ENCODE data around the gene AAMP.
"Not testable (repeated sequence)": the region's sequence is repeated elsewhere in the genome, so short reads cannot be mapped to it uniquely, and the experiment has no call there.

AAMP gene

DNA sequence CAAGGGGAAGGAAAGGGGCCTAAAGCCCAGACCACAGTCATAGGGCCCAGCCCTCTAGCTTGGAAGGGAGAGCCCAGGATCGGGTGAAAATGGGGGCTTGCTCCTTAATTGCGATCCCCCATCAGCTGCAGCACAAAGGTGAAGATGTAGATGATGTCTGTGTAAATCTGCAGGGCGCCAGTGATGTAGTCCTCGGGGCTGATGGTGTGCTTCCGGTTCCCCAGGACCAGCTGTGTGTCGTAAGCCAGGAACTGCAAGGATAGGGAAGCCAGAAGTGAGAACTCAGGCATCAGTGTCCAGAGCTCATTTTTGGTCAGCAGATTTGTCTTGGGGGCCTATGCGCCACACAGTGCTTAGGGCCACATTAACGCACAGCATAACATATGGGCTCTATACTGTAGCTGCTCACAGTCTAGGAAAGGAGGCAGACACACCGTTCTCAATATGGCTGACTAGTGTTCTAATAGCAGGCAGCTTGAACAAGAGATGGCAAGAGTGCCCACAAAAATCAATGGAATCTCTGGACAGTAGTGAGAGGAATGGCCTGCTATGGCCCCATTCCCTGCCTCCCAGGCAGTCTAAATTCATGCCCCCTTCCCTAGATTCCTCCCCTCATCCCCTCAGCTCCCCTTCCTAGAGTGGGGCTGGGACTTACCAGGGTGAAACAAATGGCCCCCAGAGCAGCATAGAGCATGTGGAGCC, 5.6 kb upstream of the AAMP start:
- Histone ChIP-seq H3K9ac (ENCODE audit: low read length) (no peak overlapping the region), H4K20me1 (ENCODE audit: insufficient read depth, low read length) (no peaks in the 10 kb centered on the region)

DNA sequence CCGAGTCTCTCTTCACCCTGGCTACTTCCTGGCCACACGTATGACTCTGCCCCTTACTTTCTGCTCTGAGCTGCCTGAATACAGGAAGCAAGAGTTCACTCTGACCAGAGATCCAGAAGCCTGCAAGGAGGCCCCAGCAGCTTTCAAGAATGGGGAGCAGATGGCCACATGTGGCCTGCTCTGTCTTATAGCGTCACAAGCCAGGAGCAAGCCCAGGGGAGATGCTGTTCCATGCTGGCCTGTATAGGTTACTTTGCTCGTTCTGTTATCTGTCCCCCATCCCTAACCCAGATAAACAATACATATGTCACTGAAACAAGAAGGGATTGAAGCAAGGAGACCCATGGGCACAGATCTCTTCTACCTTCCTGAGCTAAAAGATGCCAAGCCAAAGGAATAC, 4.6 kb upstream of the AAMP start:
- DNase-seq, result no peak
- no peaks in the 10 kb centered on the region; the same call in 1 of the 2 replicates for H3F3A ChIP-seq (ENCODE audit: insufficient read depth, low read length)
- no peak overlapping the region for H3K4me3 ChIP-seq (ENCODE audit: low read length)
- H2AFZ ChIP-seq (ENCODE audit: low read length), result no peak overlapping the region
- TF ChIP-seq EZH2phosphoT487 (IDR thresholded peaks at IDR 0.05; ENCODE audit: low read length) (no peak), EZH2 (optimal IDR thresholded peaks at IDR 0.05; ENCODE audit: low read depth, low read length) (no peak)
- TF ChIP-seq, protein P1, sequence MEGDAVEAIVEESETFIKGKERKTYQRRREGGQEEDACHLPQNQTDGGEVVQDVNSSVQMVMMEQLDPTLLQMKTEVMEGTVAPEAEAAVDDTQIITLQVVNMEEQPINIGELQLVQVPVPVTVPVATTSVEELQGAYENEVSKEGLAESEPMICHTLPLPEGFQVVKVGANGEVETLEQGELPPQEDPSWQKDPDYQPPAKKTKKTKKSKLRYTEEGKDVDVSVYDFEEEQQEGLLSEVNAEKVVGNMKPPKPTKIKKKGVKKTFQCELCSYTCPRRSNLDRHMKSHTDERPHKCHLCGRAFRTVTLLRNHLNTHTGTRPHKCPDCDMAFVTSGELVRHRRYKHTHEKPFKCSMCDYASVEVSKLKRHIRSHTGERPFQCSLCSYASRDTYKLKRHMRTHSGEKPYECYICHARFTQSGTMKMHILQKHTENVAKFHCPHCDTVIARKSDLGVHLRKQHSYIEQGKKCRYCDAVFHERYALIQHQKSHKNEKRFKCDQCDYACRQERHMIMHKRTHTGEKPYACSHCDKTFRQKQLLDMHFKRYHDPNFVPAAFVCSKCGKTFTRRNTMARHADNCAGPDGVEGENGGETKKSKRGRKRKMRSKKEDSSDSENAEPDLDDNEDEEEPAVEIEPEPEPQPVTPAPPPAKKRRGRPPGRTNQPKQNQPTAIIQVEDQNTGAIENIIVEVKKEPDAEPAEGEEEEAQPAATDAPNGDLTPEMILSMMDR (IDR thresholded peaks at IDR 0.05; ENCODE audit: low read length), result no peak
- no peaks in the 10 kb centered on the region for H3K9me3 ChIP-seq (replicated peaks; ENCODE audit: insufficient read depth, low read length)
- no peaks in the 10 kb centered on the region; the same call in 1 of the 2 replicates for H3K36me3 ChIP-seq (replicated peaks; ENCODE audit: insufficient read depth, low read length)
- no peak overlapping the region for H3K9ac ChIP-seq (ENCODE audit: low read length)
- H3K27ac ChIP-seq (ENCODE audit: low read length), result no peak overlapping the region
- no peaks in the 10 kb centered on the region for H3K27me3 ChIP-seq (replicated peaks; ENCODE audit: insufficient read depth, low read length)
- peaks cover 3% of the 10 kb centered on the region; the same call in 1 of the 2 replicates for H3K4me1 ChIP-seq (ENCODE audit: low read length)
- peaks cover 41% of the 10 kb centered on the region for H3K79me2 ChIP-seq (ENCODE audit: low read length)
- no peak overlapping the region for H3K4me2 ChIP-seq (ENCODE audit: low read depth, low read length)
- H3K9me2 ChIP-seq (replicated peaks; ENCODE audit: insufficient read depth, low read length), result no peaks in the 10 kb centered on the region
- H4K20me1 ChIP-seq (ENCODE audit: insufficient read depth, low read length), result no peaks in the 10 kb centered on the region

More for the DNA sequence above, 5.6 kb upstream of the AAMP start:
- H3F3A ChIP-seq (ENCODE audit: insufficient read depth, low read length), result no peaks in the 10 kb centered on the region; the same call in 1 of the 2 replicates
- no peaks in the 10 kb centered on the region; the same call in 1 of the 2 replicates for H3K36me3 ChIP-seq (replicated peaks; ENCODE audit: insufficient read depth, low read length)
- H3K4me1 ChIP-seq (ENCODE audit: low read length), result peaks cover 3% of the 10 kb centered on the region; the same call in 1 of the 2 replicates
- no peaks in the 10 kb centered on the region for H3K27me3 ChIP-seq (replicated peaks; ENCODE audit: insufficient read depth, low read length)
- no peaks in the 10 kb centered on the region for H3K9me2 ChIP-seq (replicated peaks; ENCODE audit: insufficient read depth, low read length)
- H2AFZ ChIP-seq (ENCODE audit: low read length), result no peak overlapping the region
- no peak for DNase-seq
- H3K4me3 ChIP-seq (ENCODE audit: low read length), result no peak overlapping the region
- H3K79me2 ChIP-seq (ENCODE audit: low read length), result peaks cover 42% of the 10 kb centered on the region
- no peak overlapping the region for H3K4me2 ChIP-seq (ENCODE audit: low read depth, low read length)
- no peak overlapping the region for H3K27ac ChIP-seq (ENCODE audit: low read length)
- TF ChIP-seq EZH2phosphoT487 (IDR thresholded peaks at IDR 0.05; ENCODE audit: low read length) (no peak), EZH2 (optimal IDR thresholded peaks at IDR 0.05; ENCODE audit: low read depth, low read length) (no peak)
- TF ChIP-seq, protein P1 (IDR thresholded peaks at IDR 0.05; ENCODE audit: low read length), result no peak
- H3K9me3 ChIP-seq (replicated peaks; ENCODE audit: insufficient read depth, low read length), result no peaks in the 10 kb centered on the region

DNA sequence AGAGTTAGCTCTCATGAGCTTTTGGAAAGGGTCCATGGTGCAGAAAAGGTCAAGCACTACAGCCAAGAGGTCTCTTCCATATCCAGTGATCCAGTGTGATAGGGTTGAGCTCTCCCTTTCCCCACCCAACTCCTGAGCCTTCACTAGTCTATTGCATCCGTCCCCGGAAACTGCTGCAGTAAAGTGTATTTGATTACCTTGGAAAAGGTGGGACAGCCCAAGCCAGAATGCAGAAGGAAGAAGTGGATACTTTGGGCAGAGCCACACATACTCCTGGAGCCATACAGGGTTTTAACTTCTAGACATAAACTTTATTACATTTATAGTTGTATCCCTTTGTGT, 3.9 kb upstream of the AAMP start:
- H3K9me2 ChIP-seq (replicated peaks; ENCODE audit: insufficient read depth, low read length), result no peaks in the 10 kb centered on the region
- no peak for TF ChIP-seq EZH2phosphoT487 (IDR thresholded peaks at IDR 0.05; ENCODE audit: low read length)
- no peaks in the 10 kb centered on the region; the same call in 1 of the 2 replicates for H3K36me3 ChIP-seq (replicated peaks; ENCODE audit: insufficient read depth, low read length)

DNA sequence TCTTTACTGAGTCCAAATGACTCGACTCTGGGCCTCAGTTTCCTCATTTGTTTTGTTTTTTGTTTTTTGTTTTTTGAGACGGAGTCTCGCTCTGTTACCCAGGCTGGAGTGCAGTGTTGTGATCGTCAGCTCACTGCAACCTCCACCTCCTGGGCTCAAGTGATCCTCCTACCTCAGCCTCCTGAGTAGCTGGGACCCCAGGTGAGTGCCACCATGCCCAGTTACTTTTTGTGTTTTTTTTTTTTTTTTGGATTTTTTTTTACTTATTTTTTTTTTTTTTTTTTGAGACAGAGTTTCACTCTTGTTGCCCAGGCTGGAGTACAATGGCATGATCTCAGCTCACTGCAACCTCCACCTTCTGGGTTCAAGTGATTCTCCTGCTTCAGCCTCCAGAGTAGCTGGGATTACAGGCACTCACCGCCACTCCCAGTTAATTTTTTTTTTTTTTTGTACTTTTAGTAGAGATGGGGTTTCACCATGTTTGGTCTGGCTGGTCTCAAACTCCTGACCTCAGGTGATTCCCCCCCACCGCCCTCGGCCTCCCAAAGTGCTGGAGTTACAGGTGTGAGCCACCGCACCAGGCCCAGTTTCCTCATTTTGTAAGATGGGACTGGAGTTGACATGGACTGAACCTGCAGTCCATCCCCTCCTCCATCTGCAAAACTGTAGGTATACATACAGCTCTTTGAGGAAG, 3.4 kb upstream of the AAMP start:
- not testable (repeated sequence) for H3K4me1 ChIP-seq (ENCODE audit: low read length); H2AFZ ChIP-seq (ENCODE audit: low read length); H3K27ac ChIP-seq (ENCODE audit: low read length); H3K36me3 ChIP-seq (replicated peaks; ENCODE audit: insufficient read depth, low read length); H3K4me3 ChIP-seq (ENCODE audit: low read length); H3K27me3 ChIP-seq (replicated peaks; ENCODE audit: insufficient read depth, low read length); H3F3A ChIP-seq (ENCODE audit: insufficient read depth, low read length); H3K9me2 ChIP-seq (replicated peaks; ENCODE audit: insufficient read depth, low read length); H3K9ac ChIP-seq (ENCODE audit: low read length); H3K4me2 ChIP-seq (ENCODE audit: low read depth, low read length); H4K20me1 ChIP-seq (ENCODE audit: insufficient read depth, low read length); H3K9me3 ChIP-seq (replicated peaks; ENCODE audit: insufficient read depth, low read length); DNase-seq
- peaks cover 49% of the 10 kb centered on the region for H3K79me2 ChIP-seq (ENCODE audit: low read length)

More for the DNA sequence above, 3.9 kb upstream of the AAMP start:
- no peak overlapping the region for H2AFZ ChIP-seq (ENCODE audit: low read length)
- no peak overlapping the region for H3K4me2 ChIP-seq (ENCODE audit: low read depth, low read length)
- no peaks in the 10 kb centered on the region for H4K20me1 ChIP-seq (ENCODE audit: insufficient read depth, low read length)
- H3K4me1 ChIP-seq (ENCODE audit: low read length), result peaks cover 3% of the 10 kb centered on the region; the same call in 1 of the 2 replicates
- H3F3A ChIP-seq (ENCODE audit: insufficient read depth, low read length), result no peaks in the 10 kb centered on the region; the same call in 1 of the 2 replicates
- no peaks in the 10 kb centered on the region for H3K9me3 ChIP-seq (replicated peaks; ENCODE audit: insufficient read depth, low read length)
- no peaks in the 10 kb centered on the region for H3K27me3 ChIP-seq (replicated peaks; ENCODE audit: insufficient read depth, low read length)
- no peak overlapping the region for H3K4me3 ChIP-seq (ENCODE audit: low read length)
- no peak overlapping the region for H3K27ac ChIP-seq (ENCODE audit: low read length)
- no peak for DNase-seq
- H3K9ac ChIP-seq (ENCODE audit: low read length), result no peak overlapping the region
- peaks cover 48% of the 10 kb centered on the region for H3K79me2 ChIP-seq (ENCODE audit: low read length)
